Measurements from ENCODE around the gene DUS1L.

DUS1L gene

DNA sequence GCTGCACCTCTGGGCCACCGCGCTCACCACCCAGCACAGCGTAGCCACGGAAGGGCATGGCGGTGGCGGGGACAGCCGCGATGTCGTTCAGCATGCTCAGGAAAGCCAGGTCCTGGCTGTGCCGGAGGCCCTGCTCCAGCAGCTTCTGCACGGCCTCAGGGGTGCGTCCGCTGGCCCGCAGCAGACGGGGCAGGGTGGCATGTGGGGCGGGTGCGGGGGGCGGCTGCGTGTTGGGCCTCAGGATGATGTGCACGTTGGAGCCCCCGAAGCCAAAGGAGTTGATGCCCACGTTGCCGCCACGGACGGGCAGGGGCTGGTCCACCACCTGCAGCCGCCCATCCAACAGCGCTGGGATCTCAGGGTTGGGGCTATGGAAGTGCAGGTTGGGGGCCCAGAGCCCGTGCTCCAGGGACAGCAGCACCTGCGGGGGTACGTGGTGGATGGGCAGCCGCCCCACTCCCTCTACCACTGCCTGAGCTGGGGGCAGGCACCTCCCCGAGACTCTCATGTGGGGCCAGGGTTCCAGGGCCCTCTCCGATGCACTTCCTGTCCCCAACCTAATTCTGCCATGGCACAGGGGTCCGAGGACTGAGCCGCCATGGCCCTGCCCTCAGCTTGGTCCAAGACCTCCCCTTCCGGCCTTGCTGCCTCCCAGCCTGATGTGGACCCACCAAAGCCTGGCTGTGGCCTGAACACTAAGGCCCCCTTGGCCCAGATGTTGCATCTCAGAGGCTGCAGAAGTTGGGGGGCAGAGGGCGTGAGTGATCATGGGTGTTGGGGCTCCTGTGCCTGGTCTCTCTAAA is 25.9 kb upstream of the DUS1L start:
- no peak overlapping the region for H3K4me3 ChIP-seq (replicated peaks; ENCODE audit: low read depth, low read length)
- no peaks in the 10 kb centered on the region for H3K27me3 ChIP-seq (replicated peaks; ENCODE audit: control insufficient read depth, insufficient read depth, low read length)
- TF ChIP-seq, protein P1, sequence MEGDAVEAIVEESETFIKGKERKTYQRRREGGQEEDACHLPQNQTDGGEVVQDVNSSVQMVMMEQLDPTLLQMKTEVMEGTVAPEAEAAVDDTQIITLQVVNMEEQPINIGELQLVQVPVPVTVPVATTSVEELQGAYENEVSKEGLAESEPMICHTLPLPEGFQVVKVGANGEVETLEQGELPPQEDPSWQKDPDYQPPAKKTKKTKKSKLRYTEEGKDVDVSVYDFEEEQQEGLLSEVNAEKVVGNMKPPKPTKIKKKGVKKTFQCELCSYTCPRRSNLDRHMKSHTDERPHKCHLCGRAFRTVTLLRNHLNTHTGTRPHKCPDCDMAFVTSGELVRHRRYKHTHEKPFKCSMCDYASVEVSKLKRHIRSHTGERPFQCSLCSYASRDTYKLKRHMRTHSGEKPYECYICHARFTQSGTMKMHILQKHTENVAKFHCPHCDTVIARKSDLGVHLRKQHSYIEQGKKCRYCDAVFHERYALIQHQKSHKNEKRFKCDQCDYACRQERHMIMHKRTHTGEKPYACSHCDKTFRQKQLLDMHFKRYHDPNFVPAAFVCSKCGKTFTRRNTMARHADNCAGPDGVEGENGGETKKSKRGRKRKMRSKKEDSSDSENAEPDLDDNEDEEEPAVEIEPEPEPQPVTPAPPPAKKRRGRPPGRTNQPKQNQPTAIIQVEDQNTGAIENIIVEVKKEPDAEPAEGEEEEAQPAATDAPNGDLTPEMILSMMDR (IDR thresholded peaks at IDR 0.05; ENCODE audit: insufficient read depth, low read length, poor library complexity, severe bottlenecking), result no peak
- no peak for DNase-seq (ENCODE audit: extremely low read depth, insufficient read length)
- peaks cover 71% of the 10 kb centered on the region for H3K36me3 ChIP-seq (ENCODE audit: control insufficient read depth, insufficient read depth, low read length)

DNA sequence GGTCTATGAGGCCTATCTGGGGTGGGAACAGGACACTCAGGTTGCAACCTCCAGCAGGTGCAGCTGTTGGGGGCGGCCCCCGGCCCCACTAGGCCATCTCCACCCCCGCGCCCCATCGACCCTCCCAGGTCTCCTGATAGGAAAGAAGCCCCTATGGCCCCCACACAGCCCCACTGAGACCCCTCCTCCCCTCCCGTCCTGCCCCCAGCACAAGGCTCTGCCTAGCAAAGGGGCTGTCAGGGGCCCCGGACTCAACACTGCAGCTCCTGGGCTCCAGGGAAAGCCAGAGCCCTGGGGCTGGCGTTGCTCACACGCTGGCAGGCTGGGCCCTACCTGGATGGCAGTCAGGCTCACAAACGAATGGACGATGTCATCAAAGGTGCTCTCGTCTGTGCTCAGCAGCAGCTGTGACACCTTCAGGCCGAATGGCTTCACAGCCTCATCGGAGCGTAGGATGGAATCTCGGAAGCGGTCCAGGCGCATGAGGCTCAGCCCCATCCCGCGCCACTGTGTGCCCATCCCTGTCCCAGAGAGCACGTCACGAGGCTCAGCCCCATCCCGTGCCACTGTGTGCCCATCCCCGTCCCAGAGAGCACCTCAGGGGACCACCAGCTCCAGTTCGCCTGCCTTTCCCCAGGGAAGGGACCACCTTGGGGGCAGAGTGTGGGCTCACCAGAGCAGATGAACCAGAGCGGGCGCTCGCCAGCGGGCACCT is 25.1 kb upstream of the DUS1L start:
- no peaks in the 10 kb centered on the region for H3K27me3 ChIP-seq (replicated peaks; ENCODE audit: control insufficient read depth, insufficient read depth, low read length)
- TF ChIP-seq, protein P1 (IDR thresholded peaks at IDR 0.05; ENCODE audit: insufficient read depth, low read length, poor library complexity, severe bottlenecking), result no peak
- peaks cover 72% of the 10 kb centered on the region for H3K36me3 ChIP-seq (ENCODE audit: control insufficient read depth, insufficient read depth, low read length)

DNA sequence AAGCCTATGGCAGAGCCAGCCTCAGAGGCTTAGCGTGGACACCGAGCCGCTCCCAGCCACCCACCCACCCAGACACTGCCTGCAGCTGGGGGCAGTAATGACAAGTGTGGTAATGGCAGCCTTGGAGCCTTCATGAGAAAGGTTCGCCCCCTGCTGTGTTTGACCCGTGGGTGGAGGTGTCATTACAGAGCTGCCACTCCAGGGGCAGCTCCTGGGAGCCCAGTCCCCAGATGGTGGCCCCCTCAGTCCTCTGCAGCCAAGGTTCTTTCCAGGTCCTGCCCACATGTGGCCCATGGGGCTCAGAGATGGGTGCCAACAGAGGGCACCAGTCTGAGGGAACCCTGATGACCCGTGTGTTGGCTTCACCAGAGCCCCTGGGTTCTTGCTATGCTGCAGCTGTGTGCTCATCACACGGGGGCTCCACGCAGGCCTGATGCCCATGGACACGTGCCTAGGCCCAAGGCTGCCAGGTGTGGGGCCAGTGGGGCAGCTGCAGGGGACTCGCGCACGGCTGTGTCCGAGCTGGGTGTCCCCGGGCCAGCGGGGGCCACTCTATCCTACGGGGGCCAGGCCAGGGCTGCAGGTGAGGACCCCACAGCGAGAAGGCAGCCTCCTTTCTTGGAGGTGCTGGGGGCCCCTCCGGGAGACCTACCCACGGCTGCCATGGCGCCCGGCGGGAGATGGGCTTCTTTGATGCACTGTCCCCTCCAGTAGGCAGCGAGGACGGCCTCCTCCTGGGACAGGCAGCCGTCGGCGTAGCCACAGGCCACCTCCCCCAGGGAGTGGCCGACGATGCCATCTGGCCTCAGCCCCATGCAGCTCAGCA is 24.3 kb upstream of the DUS1L start:
- Histone ChIP-seq H3K4me3 (replicated peaks; ENCODE audit: low read depth, low read length) (no peak overlapping the region), H3K36me3 (ENCODE audit: control insufficient read depth, insufficient read depth, low read length) (peaks cover 66% of the 10 kb centered on the region), H3K27me3 (replicated peaks; ENCODE audit: control insufficient read depth, insufficient read depth, low read length) (no peaks in the 10 kb centered on the region)
- DNase-seq (ENCODE audit: extremely low read depth, insufficient read length), result no peak
- TF ChIP-seq, protein P1 (IDR thresholded peaks at IDR 0.05; ENCODE audit: insufficient read depth, low read length, poor library complexity, severe bottlenecking), result no peak

More for the DNA sequence above, 25.1 kb upstream of the DUS1L start:
- DNase-seq (ENCODE audit: extremely low read depth, insufficient read length), result peak; percentile 17
- H3K4me3 ChIP-seq (replicated peaks; ENCODE audit: low read depth, low read length), result no peak overlapping the region

DNA sequence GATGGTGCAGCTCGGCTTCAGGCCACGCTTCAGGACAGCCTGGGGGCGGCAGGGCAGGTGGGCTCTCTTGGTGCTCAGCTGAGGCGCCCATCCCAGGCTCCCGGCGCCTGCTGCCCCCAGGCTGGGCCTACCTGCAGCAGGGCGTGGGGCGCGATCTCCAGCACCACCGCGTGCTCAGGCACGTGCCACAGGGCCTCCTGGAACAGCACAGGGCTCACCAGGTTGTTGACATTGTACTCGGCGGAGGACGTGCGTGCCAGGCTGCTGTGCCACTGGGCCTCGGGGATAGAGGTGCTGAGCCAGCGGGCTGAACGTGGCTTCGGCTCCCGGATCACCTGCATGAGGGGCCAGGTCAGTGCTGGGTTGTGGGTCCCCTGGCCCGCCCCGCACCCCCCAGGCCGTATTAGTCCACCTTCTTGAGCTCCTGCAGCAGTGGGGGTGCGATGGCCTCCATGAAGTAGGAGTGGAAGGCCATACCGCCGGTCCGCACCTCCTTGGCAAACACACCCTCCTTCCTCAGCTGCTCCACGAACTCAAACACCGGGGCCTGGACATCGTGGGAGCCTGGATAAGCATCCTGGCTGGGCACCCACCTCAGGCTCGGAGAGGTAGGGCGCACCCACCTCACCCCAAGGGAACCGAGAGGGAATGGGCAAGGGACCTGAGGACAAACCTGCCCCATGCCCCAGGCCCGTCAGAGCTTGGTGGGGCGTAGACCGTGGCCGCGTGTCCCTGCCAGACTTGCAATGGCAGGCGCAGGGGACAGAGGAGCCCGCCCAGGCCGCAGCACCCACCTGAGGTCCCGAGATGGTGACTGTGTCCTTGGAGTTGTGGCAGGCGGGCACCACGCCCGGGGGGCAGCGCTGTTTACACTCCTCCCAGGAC is 23.5 kb upstream of the DUS1L start:
- TF ChIP-seq, protein P1 (IDR thresholded peaks at IDR 0.05; ENCODE audit: insufficient read depth, low read length, poor library complexity, severe bottlenecking), result no peak
- peak; percentile 17 for DNase-seq (ENCODE audit: extremely low read depth, insufficient read length)
- Histone ChIP-seq H3K4me3 (replicated peaks; ENCODE audit: low read depth, low read length) (no peak overlapping the region), H3K27me3 (replicated peaks; ENCODE audit: control insufficient read depth, insufficient read depth, low read length) (no peaks in the 10 kb centered on the region), H3K36me3 (ENCODE audit: control insufficient read depth, insufficient read depth, low read length) (peaks cover 70% of the 10 kb centered on the region)

Measured in GM06990 (cell line).